Type B pancreatic cell (in vitro differentiated cells): ENCODE measurements around the gene ZNF605. TPM values are rescaled to one million over a fixed set of nuclear protein-coding genes. Genes with fewer than 3 reads are reported as not detected.
"Not testable (repeated sequence)": the region's sequence is repeated elsewhere in the genome, so short reads cannot be mapped to it uniquely, and the experiment has no call there.

Experiments used
- DNase-seq: peaks from one replicate; pipeline ENCODE4 v3.0.0; 2021; ENCODE audit warnings: mixed read lengths; ENCODE audit not compliant: unreplicated experiment; ENCODE audit errors: extremely low spot score
- H3K27ac Mint-ChIP-seq: 2 replicates; pipeline ENCODE4 v1.8.0; 2021; ENCODE audit warnings: mild to moderate bottlenecking, mixed read lengths
- H3K27me3 Mint-ChIP-seq: 2 replicates; pipeline ENCODE4 v1.8.0; 2021; ENCODE audit warnings: mixed read lengths
- H3K36me3 Mint-ChIP-seq: 2 replicates; pipeline ENCODE4 v1.8.0; 2021; ENCODE audit warnings: mixed read lengths
- H3K4me1 Mint-ChIP-seq: one replicate; pipeline ENCODE4 v1.8.0; 2021; ENCODE audit warnings: mixed read lengths; ENCODE audit not compliant: unreplicated experiment
- H3K4me3 Mint-ChIP-seq: 2 replicates; pipeline ENCODE4 v1.8.0; 2021; ENCODE audit warnings: mild to moderate bottlenecking, mixed read lengths
- H3K9me3 Mint-ChIP-seq: 2 replicates; pipeline ENCODE4 v1.8.0; 2021; ENCODE audit warnings: mixed read lengths
- total RNA-seq: library from RNA; stranded (reverse); gene quantifications from 2 replicates; pipeline ENCODE4 v1.2.1, GENCODE V29; 2021; ENCODE audit warnings: low replicate concordance
- TF ChIP-seq, protein P1 (sequence below): fragments of 200-600 bp; sonication (generic); conservative IDR thresholded peaks from 2 replicates; pipeline ENCODE4 v1.5.0; 2021; ENCODE audit warnings: antibody characterized with exemption, mild to moderate bottlenecking

Gene ZNF605
- total RNA-seq, 1 donor from 2014 or later = 20.6 TPM

DNA sequence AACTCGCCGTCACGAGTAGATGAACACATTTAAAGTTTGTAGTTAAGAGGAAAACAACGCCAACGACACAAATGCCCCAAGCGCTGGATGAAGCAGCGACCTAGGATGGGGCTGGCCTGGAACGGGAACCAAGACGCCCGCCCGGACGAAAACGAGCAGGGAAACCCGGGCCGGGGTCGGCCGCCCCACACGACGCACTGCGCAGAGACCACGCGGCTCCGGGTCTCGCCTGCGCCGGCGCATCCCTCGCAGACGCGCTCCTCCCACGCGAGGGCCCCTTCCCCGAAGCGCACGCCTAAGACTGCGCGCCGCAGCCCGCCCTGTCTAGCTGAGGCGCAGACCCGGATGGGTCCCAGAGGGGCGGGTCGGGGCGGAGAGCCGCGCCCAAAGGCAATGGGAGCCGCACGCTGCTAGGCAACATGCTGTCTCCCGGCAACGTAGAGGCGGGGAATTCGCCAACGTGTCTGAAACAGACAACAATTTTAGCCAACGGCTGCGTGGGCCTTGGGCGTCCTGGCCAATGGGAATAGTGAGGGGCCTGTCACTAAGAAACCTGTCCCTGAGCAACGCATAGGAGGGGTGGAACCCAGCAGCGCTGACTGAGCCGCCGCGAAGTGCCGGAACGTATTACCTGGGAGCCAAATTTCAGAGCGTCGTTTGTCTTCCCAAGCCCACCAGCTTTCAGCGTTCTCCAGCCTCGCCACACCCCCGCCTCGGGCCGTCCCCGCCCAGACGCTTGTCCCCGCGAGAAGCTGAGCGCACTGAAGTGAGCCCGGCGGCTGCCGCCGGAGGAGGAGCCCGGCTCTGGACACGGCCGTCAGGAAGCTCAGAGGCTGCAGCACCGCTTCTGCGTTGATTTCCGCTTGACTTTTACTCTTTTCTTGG lies 47.7 kb downstream of the ZNF605 start:
- H3K9me3 Mint-ChIP-seq = peaks cover 13% of the 10 kb centered on the region
- peaks cover 23% of the 10 kb centered on the region for H3K27me3 Mint-ChIP-seq
- H3K36me3 Mint-ChIP-seq = peaks cover 10% of the 10 kb centered on the region
- H3K4me3 Mint-ChIP-seq = peak overlapping the region; percentile 98
- TF ChIP-seq, protein P1, sequence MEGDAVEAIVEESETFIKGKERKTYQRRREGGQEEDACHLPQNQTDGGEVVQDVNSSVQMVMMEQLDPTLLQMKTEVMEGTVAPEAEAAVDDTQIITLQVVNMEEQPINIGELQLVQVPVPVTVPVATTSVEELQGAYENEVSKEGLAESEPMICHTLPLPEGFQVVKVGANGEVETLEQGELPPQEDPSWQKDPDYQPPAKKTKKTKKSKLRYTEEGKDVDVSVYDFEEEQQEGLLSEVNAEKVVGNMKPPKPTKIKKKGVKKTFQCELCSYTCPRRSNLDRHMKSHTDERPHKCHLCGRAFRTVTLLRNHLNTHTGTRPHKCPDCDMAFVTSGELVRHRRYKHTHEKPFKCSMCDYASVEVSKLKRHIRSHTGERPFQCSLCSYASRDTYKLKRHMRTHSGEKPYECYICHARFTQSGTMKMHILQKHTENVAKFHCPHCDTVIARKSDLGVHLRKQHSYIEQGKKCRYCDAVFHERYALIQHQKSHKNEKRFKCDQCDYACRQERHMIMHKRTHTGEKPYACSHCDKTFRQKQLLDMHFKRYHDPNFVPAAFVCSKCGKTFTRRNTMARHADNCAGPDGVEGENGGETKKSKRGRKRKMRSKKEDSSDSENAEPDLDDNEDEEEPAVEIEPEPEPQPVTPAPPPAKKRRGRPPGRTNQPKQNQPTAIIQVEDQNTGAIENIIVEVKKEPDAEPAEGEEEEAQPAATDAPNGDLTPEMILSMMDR = no peak
- H3K4me1 Mint-ChIP-seq = peaks cover 4% of the 10 kb centered on the region
- peak; percentile 95 for DNase-seq
- peak overlapping the region; percentile 90 for H3K27ac Mint-ChIP-seq

DNA sequence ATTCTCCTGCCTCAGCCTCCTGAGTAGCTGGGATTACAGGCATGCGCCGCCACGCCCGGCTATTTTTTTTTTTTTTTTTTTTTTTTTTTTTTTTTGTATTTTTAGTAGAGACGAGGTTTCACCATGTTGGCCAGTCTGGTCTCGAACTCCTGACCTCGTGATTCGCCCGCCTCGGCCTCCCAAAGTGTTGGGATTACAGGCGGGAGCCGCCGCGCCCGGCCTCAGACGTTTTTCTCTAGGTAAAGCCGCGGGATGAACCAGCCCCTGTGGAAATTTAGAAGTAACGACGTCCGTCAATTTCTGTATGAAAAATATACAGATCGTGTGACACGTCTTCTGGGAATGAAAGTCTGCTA lies 48.3 kb downstream of the ZNF605 start:
- DNase-seq, H3K4me1 Mint-ChIP-seq: not testable (repeated sequence)
- H3K27me3 Mint-ChIP-seq = peaks cover 23% of the 10 kb centered on the region
- peaks cover 10% of the 10 kb centered on the region for H3K36me3 Mint-ChIP-seq
- H3K4me3 Mint-ChIP-seq = peak overlapping the region; percentile 98
- peak overlapping the region; percentile 61 for H3K27ac Mint-ChIP-seq
- peaks cover 13% of the 10 kb centered on the region for H3K9me3 Mint-ChIP-seq

DNA sequence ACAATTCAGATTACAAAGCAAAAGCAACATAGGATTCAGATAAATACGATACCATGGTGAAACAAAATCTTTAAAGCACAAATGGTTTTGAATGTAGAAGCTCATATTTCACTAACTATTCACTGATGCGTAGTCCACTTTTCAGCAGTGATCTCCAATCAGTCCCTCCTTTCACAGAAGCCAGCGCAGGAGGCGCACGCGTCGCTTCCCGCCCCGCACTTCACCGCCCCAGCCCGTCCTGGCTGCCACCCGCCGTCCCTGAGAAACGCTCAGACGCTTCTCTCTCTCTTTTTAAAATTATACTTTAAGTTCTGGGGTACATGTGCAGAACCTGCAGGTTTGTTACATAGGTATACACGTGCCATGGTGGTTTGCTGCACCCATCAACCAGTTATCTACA lies 48.9 kb downstream of the ZNF605 start:
- H3K4me1 Mint-ChIP-seq = peaks cover 4% of the 10 kb centered on the region
- H3K4me3 Mint-ChIP-seq = peak overlapping the region; percentile 21

DNA sequence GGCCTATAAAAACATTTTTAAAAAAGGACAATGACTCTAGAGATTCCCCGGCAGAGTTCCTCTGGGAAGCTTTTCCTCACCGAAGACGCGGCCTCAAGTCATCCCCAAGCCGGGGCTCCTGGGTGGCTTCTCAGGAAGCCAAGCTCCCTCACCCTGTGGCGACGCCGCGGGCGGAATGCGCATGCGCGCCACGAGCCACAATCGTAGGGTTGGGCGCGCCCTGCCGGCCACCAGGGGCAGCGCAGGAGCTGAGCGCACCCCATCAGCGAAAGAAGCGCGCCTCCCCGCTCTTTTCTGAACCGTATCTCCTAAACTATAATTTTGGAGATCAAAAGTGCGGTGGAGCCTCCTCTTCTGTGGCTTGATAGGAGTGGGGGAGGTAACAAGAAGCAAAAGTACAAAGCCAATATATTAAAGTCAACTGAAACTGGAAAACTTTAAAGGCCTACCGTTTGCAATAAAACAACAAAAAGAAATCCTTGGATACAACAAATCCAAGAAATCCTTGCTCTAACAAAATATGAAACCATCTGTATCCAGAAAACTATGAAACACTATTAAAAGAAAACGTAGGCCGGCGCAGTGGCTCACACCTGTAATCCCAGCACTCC lies 51.3 kb downstream of the ZNF605 start:
- Mint-ChIP-seq H3K27me3 (peaks cover 23% of the 10 kb centered on the region), H3K27ac (no peak overlapping the region), H3K9me3 (peaks cover 4% of the 10 kb centered on the region), H3K36me3 (peaks cover 4% of the 10 kb centered on the region), H3K4me1 (peaks cover 4% of the 10 kb centered on the region), H3K4me3 (no peak overlapping the region)
- TF ChIP-seq, protein P1 = peak; percentile 75
- DNase-seq = peak; percentile 74

More for the DNA sequence above, 48.9 kb downstream of the ZNF605 start:
- Mint-ChIP-seq H3K9me3 (peaks cover 13% of the 10 kb centered on the region), H3K36me3 (peaks cover 10% of the 10 kb centered on the region), H3K27ac (no peak overlapping the region), H3K27me3 (peaks cover 23% of the 10 kb centered on the region)
- DNase-seq = no peak
- TF ChIP-seq, protein P1 = no peak

DNA sequence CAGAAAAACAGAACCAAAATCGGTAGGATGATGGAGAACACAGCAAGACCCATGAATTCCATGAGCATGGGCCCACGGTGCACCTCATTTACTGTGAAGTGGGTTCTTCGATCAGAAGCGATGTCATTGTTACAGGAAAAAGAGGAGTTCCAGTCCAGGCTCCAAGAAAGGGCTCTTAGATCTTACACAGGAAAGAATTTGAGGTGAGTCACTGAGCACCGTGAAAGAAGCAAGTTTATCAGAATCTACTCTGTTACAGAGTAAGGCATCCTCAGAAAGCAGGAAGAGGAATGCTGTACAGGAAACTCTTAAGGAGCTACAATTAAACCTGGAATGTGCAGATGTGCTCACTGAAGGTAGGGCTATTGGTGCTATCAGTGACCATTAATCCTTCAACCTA lies 57.1 kb downstream of the ZNF605 start:
- H3K27me3 Mint-ChIP-seq = no peaks in the 10 kb centered on the region
- H3K27ac Mint-ChIP-seq = no peak overlapping the region
- TF ChIP-seq, protein P1 = no peak
- no peak for DNase-seq
- H3K9me3 Mint-ChIP-seq = no peaks in the 10 kb centered on the region
- no peaks in the 10 kb centered on the region for H3K36me3 Mint-ChIP-seq
- H3K4me1 Mint-ChIP-seq = no peaks in the 10 kb centered on the region
- no peak overlapping the region for H3K4me3 Mint-ChIP-seq

DNA sequence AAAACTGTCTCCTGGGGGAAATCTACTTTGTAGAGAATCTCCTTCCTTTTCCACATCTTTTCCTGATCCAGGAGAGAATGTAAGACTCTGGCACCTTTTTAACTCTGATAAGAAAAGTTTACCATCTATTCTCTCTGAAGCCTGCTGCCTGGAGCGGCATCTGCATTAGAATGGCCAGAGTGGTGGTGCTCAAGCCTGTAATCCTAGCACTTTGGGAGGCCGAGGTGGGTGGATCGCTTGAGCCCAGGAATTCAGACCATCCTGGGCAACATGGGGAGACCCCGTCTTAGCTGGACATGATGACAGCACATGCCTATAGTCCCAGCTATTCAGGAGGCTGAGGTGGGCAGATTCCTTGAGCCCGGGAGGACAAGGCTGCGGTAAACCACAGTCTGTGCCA lies 67.3 kb downstream of the ZNF605 start:
- Mint-ChIP-seq H3K36me3 (peaks cover 13% of the 10 kb centered on the region), H3K9me3 (no peaks in the 10 kb centered on the region), H3K27me3 (peaks cover 23% of the 10 kb centered on the region), H3K4me1 (peaks cover 5% of the 10 kb centered on the region), H3K27ac (peak overlapping the region; percentile 72), H3K4me3 (peak overlapping the region; percentile 77)
- DNase-seq = no peak
- TF ChIP-seq, protein P1 = no peak
